Stomach (tissue), 4 donors: ENCODE results near the gene TMEM8B.

ENCODE experiments used
- CTCF ChIP-seq, 7 experiments: fragments of 450-650 bp in 4 of 7; fragments of 200-600 bp in 3 of 7; sonication (generic) in 3 of 7; IDR thresholded peaks; one replicate each; pipeline ENCODE4 v1.5.1; 2016 to 2019; ENCODE audit warnings: antibody characterized with exemption in 7 of 7, control low read depth in 2 of 7, mild to moderate bottlenecking in 1 of 7
- EP300 ChIP-seq: sonication (generic); formaldehyde crosslinking; IDR thresholded peaks from one replicate; pipeline ENCODE4 v1.6.1; 2017; ENCODE audit warnings: antibody characterized with exemption
- POLR2A ChIP-seq, 4 donors: fragments of 450-650 bp; IDR thresholded peaks; one replicate each; pipeline ENCODE4 v1.6.1; 2016; ENCODE audit warnings: antibody characterized with exemption in 4 of 4, control low read depth in 2 of 4, mild to moderate bottlenecking in 1 of 4, moderate library complexity in 1 of 4
- POLR2AphosphoS5 ChIP-seq, 3 donors: sonication (generic); formaldehyde crosslinking; IDR thresholded peaks; one replicate each; pipeline ENCODE4 v1.6.1; 2016; ENCODE audit warnings: antibody characterized with exemption in 3 of 3

GRCh38 chr9:35835766-35836165, 6.7 kb downstream of the TMEM8B start:
- no peak for TF ChIP-seq EP300
- TF ChIP-seq CTCF (IDR thresholded peaks at IDR 0.05) = no peak
- TF ChIP-seq POLR2A (IDR thresholded peaks at IDR 0.05) = no peak
- TF ChIP-seq POLR2AphosphoS5 (IDR thresholded peaks at IDR 0.05) = no peak
